Measurements from ENCODE around the gene NCAPG2. TPM values are rescaled to one million over a fixed set of nuclear protein-coding genes. Genes with fewer than 3 reads are reported as not detected.
A peak's percentile ranks its signal among the peaks of the same experiment; 100 is the strongest.
"Not testable (repeated sequence)": the region's sequence is repeated elsewhere in the genome, so short reads cannot be mapped to it uniquely, and the experiment has no call there.

The NCAPG2 gene
- total RNA-seq, 1 experiment from 2014 or later = 99.4 TPM

- H3K4me1 ChIP-seq (ENCODE audit: insufficient read depth, low read length); H2AK5ac ChIP-seq (ENCODE audit: insufficient read length, low read length); H3K27me3 Mint-ChIP-seq (ENCODE audit: low read depth); H2BK15ac ChIP-seq (ENCODE audit: low read depth, low read length); H3K56ac ChIP-seq (ENCODE audit: insufficient read length, low read depth, low read length); H3K79me1 ChIP-seq (ENCODE audit: insufficient read depth, low read depth, low read length, poor library complexity, severe bottlenecking); H3K4me1 Mint-ChIP-seq; H2AFZ ChIP-seq (ENCODE audit: low read length); H3K4ac ChIP-seq (ENCODE audit: low read depth, low read length); H3K14ac ChIP-seq (ENCODE audit: insufficient read depth, low read length); H2BK5ac ChIP-seq (ENCODE audit: insufficient read length, low read length); H3K4me2 ChIP-seq (ENCODE audit: insufficient read depth, insufficient read length, low read length); H3K23me2 ChIP-seq (ENCODE audit: insufficient read length, low read depth, low read length, poor library complexity, severe bottlenecking); H3K27ac ChIP-seq (ENCODE audit: insufficient read length, low read depth, low read length); H4K8ac ChIP-seq (replicated peaks; ENCODE audit: insufficient read length, low read depth, low read length); H4K20me1 ChIP-seq (ENCODE audit: control insufficient read depth, insufficient read depth, insufficient read length); H3K9ac ChIP-seq (ENCODE audit: extremely low read depth, insufficient read length, low read length); H3K9me3 Mint-ChIP-seq; H3K23ac ChIP-seq (ENCODE audit: insufficient read length, low read depth, low read length); H4K5ac ChIP-seq (ENCODE audit: insufficient read length, low read depth, low read length); H2BK120ac ChIP-seq (ENCODE audit: low read depth, low read length, poor library complexity, severe bottlenecking); H3T11ph ChIP-seq (ENCODE audit: low read length); H3K4me3 Mint-ChIP-seq; H3K9me3 ChIP-seq (ENCODE audit: control insufficient read depth, low read depth, low read length); H3K18ac ChIP-seq (ENCODE audit: insufficient read length, low read depth, low read length); DNase-seq; H4K91ac ChIP-seq (ENCODE audit: insufficient read length, low read depth, low read length); H3K27me3 ChIP-seq (ENCODE audit: insufficient read depth, low read length); H2BK20ac ChIP-seq (ENCODE audit: low read depth, low read length, poor library complexity, severe bottlenecking); H3K79me2 ChIP-seq (ENCODE audit: insufficient read depth, low read length); H2BK12ac ChIP-seq (ENCODE audit: insufficient read length, low read depth, low read length): not testable (repeated sequence)
- Mint-ChIP-seq H3K36me3 (ENCODE audit: insufficient read depth in 1 of 3, low read depth in 3 of 3) (peaks cover 33 to 71% (median 67%) of the 10 kb centered on the region in 3 experiments; a peak in 6 of 7 replicates), H3K27ac (peak overlapping the region in 2 of 3 experiments; percentile 22 to 83; a peak in 2 of 7 replicates)
- no CpG with 5 or more reads among the region's 24 CpGs for WGBS (ENCODE audit: extremely low coverage, insufficient read length, low lambda C conversion rate)
Measured at GRCh38 chr7:158666966-158667678, 37.5 kb downstream of the NCAPG2 start.
